GM12875 (cell line): ENCODE measurements around the gene WNT11.

Experiments
- H3K4me3 ChIP-seq: one replicate; pipeline ENCODE4 v1.5.1; 2011; ENCODE audit warnings: low read depth, low read length, control low read depth
- CTCF ChIP-seq: IDR thresholded peaks from 2 replicates; pipeline ENCODE4 v1.5.1; 2011; ENCODE audit warnings: low read depth, mild to moderate bottlenecking, control low read depth, inconsistent platforms, low read length, moderate library complexity, borderline replicate concordance; ENCODE audit not compliant: insufficient read depth

Gene WNT11

GRCh38 chr11:76149713-76150112 is 56.6 kb downstream of the WNT11 start:
- H3K4me3 ChIP-seq, result no peak overlapping the region
- no peak for TF ChIP-seq CTCF

- no peak for TF ChIP-seq CTCF
- H3K4me3 ChIP-seq, result no peak overlapping the region
Measured at GRCh38 chr11:76148941-76149613, 57.2 kb downstream of the WNT11 start.

- no peak for TF ChIP-seq CTCF
- H3K4me3 ChIP-seq, result no peak overlapping the region
Measured at GRCh38 chr11:76148231-76148630, 58.1 kb downstream of the WNT11 start.

GRCh38 chr11:76147106-76147740 is 59.1 kb downstream of the WNT11 start:
- no peak for TF ChIP-seq CTCF
- no peak overlapping the region for H3K4me3 ChIP-seq

GRCh38 chr11:76143274-76143673 is 63.0 kb downstream of the WNT11 start:
- TF ChIP-seq CTCF, result no peak
- H3K4me3 ChIP-seq, result no peak overlapping the region

- TF ChIP-seq CTCF, result no peak
- no peak overlapping the region for H3K4me3 ChIP-seq
Measured at GRCh38 chr11:76141901-76142588, 64.3 kb downstream of the WNT11 start.

GRCh38 chr11:76140912-76141574 is 65.3 kb downstream of the WNT11 start:
- no peak for TF ChIP-seq CTCF
- no peak overlapping the region for H3K4me3 ChIP-seq
